Ureter (tissue), 1 donor: ENCODE data around the gene IFRD1. TPM values are rescaled to one million over a fixed set of nuclear protein-coding genes. Genes with fewer than 3 reads are reported as not detected.

Experiments
- DNase-seq: peaks from one replicate; pipeline ENCODE4 v3.0.0-alpha.2; 2020; ENCODE audit warnings: low spot score
- total RNA-seq: library from RNA; stranded (reverse); gene quantifications from one replicate; pipeline ENCODE4 v1.2.4, GENCODE V29; 2023
- donor health status: DM: yes; HTN: yes; CAD: no.

IFRD1 gene
- total RNA-seq, 1 donor from 2014 or later = 41.4 TPM

GRCh38 chr7:112487457-112488263 lies 37.4 kb downstream of the IFRD1 start:
- DNase-seq = no peak

- DNase-seq = no peak
Observed at GRCh38 chr7:112488264-112488552, 37.9 kb downstream of the IFRD1 start.

- no peak for DNase-seq
Observed at GRCh38 chr7:112492186-112492585, 41.9 kb downstream of the IFRD1 start.

GRCh38 chr7:112494656-112495055 lies 44.4 kb downstream of the IFRD1 start:
- no peak for DNase-seq

GRCh38 chr7:112495156-112495788 lies 45.0 kb downstream of the IFRD1 start:
- no peak for DNase-seq

- peak; percentile 54 for DNase-seq
Observed at GRCh38 chr7:112495810-112496462, 45.7 kb downstream of the IFRD1 start.

GRCh38 chr7:112497481-112497880 lies 47.2 kb downstream of the IFRD1 start:
- no peak for DNase-seq

GRCh38 chr7:112500619-112501018 lies 50.4 kb downstream of the IFRD1 start:
- DNase-seq = no peak

- DNase-seq = no peak
Observed at GRCh38 chr7:112501801-112502503, 51.7 kb downstream of the IFRD1 start.

- no peak for DNase-seq
Observed at GRCh38 chr7:112502700-112503099, 52.4 kb downstream of the IFRD1 start.

GRCh38 chr7:112503361-112503972 lies 53.2 kb downstream of the IFRD1 start:
- no peak for DNase-seq

- DNase-seq = no peak
Observed at GRCh38 chr7:112504093-112504695, 53.9 kb downstream of the IFRD1 start.

- DNase-seq = no peak
Observed at GRCh38 chr7:112505495-112505894, 55.2 kb downstream of the IFRD1 start.

- DNase-seq = no peak
Observed at GRCh38 chr7:112508404-112508803, 58.1 kb downstream of the IFRD1 start.

- DNase-seq = no peak
Observed at GRCh38 chr7:112509402-112509801, 59.1 kb downstream of the IFRD1 start.

GRCh38 chr7:112510001-112510742 lies 59.9 kb downstream of the IFRD1 start:
- DNase-seq = no peak

GRCh38 chr7:112510743-112511110 lies 60.5 kb downstream of the IFRD1 start:
- DNase-seq = no peak

- no peak for DNase-seq
Observed at GRCh38 chr7:112511451-112512202, 61.4 kb downstream of the IFRD1 start.

- DNase-seq = no peak
Observed at GRCh38 chr7:112512451-112513210, 62.4 kb downstream of the IFRD1 start.
